HepG2 (cell line): Measurements from ENCODE around the gene OIT3. TPM values are rescaled to one million over a fixed set of nuclear protein-coding genes. Genes with fewer than 3 reads are reported as not detected.

Experiments
- ATF7 ChIP-seq, 2 experiments: fragments of 450-650 bp in 1 of 2; sonication (generic) in 1 of 2; formaldehyde crosslinking in 1 of 2; IDR thresholded peaks; 2 replicates each; pipeline versions ENCODE4 v1.4.0 to v1.6.1; 2016 to 2020; ENCODE audit warnings: antibody characterized with exemption in 1 of 2, mild to moderate bottlenecking in 1 of 2, missing genetic modification reagents in 1 of 2
- CBX5 ChIP-seq: sonication (generic); formaldehyde crosslinking; IDR thresholded peaks from 2 replicates; pipeline ENCODE4 v1.4.0; 2020; ENCODE audit warnings: missing genetic modification reagents, borderline replicate concordance
- FLYWCH1 ChIP-seq: sonication (generic); formaldehyde crosslinking; IDR thresholded peaks from 2 replicates; pipeline ENCODE4 v1.8.1; 2023; ENCODE audit warnings: mild to moderate bottlenecking, missing genetic modification reagents
- FOXA1 ChIP-seq, 2 experiments: fragments of 450-650 bp in 1 of 2; sonication (generic) in 1 of 2; formaldehyde crosslinking in 1 of 2; IDR thresholded peaks; 2 replicates each; pipeline versions ENCODE4 v1.4.0 to v1.6.1; 2016 to 2020; ENCODE audit warnings: missing genetic modification reagents in 1 of 2
- FOXK2 ChIP-seq: fragments of 450-650 bp; IDR thresholded peaks from 2 replicates; pipeline ENCODE4 v1.6.1; 2016
- FOXP4 ChIP-seq: sonication (generic); formaldehyde crosslinking; IDR thresholded peaks from 2 replicates; pipeline ENCODE4 v1.4.0; 2020; ENCODE audit warnings: missing genetic modification reagents
- HOMEZ ChIP-seq: IDR thresholded peaks from 2 replicates; pipeline ENCODE4 v1.6.1; 2016; ENCODE audit warnings: low read depth
- KLF6 ChIP-seq: IDR thresholded peaks from 2 replicates; pipeline ENCODE4 v1.8.0; 2016; ENCODE audit warnings: missing biosample characterization, missing genetic modification reagents
- MBD4 ChIP-seq: IDR thresholded peaks from 2 replicates; pipeline ENCODE4 v1.6.1; 2012; ENCODE audit warnings: low read length, inconsistent platforms, borderline replicate concordance
- NFIB ChIP-seq: sonication (generic); formaldehyde crosslinking; IDR thresholded peaks from 2 replicates; pipeline ENCODE4 v1.9.0; 2021; ENCODE audit warnings: missing genetic modification reagents, mild to moderate bottlenecking, borderline replicate concordance
- NR3C1 ChIP-seq: sonication (generic); formaldehyde crosslinking; IDR thresholded peaks from 2 replicates; pipeline ENCODE4 v1.4.0; 2020; ENCODE audit warnings: missing genetic modification reagents
- PITX1 ChIP-seq: sonication (generic); formaldehyde crosslinking; IDR thresholded peaks from 2 replicates; pipeline ENCODE4 v1.5.1; 2020; ENCODE audit warnings: mild to moderate bottlenecking, missing genetic modification reagents
- ZBED4 ChIP-seq: sonication (generic); formaldehyde crosslinking; IDR thresholded peaks from 2 replicates; pipeline ENCODE4 v1.4.0; 2020; ENCODE audit warnings: missing genetic modification reagents, borderline replicate concordance
- ZBTB3 ChIP-seq: sonication (generic); formaldehyde crosslinking; IDR thresholded peaks from 2 replicates; pipeline ENCODE4 v1.4.0; 2020; ENCODE audit warnings: low read depth, mild to moderate bottlenecking, moderate library complexity, missing genetic modification reagents, borderline replicate concordance
- ZNF891 ChIP-seq: sonication (generic); formaldehyde crosslinking; IDR thresholded peaks from 2 replicates; pipeline ENCODE4 v1.5.0; 2020; ENCODE audit warnings: mild to moderate bottlenecking, missing genetic modification reagents
- polyA plus RNA-seq, 8 experiments: library from polyadenylated mRNA; depleted of rRNA in 3 of 8; stranded (reverse) in 7 of 8; unstranded in 1 of 8; fragments of >200 nt; fragmentation: Illumina TruSeq in 4 of 8; extraction: Trizol in 4 of 8; gene quantifications; 2 replicates each; pipeline versions ENCODE4 v1.2.1 to v1.2.3, GENCODE V29; 2011 to 2016; ENCODE audit warnings: low read depth in 4 of 8, missing spikeins in 1 of 8, mixed read lengths in 1 of 8; ENCODE audit not compliant: insufficient read depth in 1 of 8
- total RNA-seq, 5 experiments: library from RNA; depleted of rRNA; stranded (reverse); fragments of >200 nt; fragmentation: Illumina TruSeq; extraction: Trizol; gene quantifications; 2 replicates each; pipeline ENCODE4 v1.2.3, GENCODE V29; 2016; ENCODE audit warnings: low read depth in 1 of 5
- TF ChIP-seq, protein P1 (sequence below): sonication (generic); formaldehyde crosslinking; IDR thresholded peaks from 2 replicates; pipeline ENCODE4 v1.5.0; 2020; ENCODE audit warnings: mild to moderate bottlenecking, missing genetic modification reagents

The OIT3 gene
- total and polyA plus RNA-seq, 2 of the 13 experiments (the other 11 are each of a cell fraction or from before 2014, with no cell fraction given) = not detected

DNA sequence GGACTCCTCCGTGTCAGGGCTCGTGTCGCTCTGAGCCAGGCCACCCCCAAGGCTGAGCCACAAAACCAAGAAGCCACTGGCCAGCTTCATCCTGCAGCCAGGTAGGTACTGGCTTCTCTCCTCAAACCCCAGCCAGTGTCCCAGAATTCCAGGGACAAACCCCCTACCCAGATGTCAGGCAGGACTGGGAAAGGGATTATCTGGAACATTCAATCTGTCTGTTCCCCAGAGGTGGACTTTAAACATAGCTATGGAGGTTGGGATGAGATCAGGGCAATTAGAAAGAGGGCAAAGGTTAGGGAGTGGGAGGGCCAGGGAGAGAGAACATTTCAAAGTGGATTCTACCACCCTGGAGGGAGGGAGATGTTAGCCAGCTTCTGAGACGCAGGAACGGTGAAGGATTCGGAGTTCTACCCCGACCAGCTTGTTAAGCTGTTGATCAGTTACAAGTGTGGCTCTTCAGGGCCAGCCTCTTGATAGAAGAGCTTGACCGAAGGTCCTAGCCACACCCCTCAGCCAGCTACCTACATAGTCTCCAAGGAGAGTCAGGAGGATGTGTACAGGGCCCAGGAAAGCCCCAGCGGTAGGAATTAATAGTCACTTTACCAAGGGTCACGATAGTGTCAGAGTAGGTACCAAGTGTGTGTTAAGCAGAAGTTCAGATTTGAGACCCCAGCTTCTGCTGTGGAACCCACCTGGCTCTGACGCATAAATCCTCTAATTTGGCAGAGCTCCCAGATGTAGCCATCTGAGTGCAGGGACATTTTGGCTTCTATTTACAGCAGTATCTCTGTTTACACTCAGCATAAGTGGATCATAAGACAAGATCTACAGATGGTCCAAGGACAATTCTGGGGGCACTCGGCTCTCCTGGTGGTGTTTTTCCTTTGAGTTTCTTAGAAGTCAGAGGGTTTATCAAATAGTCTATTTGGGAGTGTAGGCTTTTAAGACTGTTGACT is 61.3 kb downstream of the OIT3 start, which contains the start of gene PLA2G12B (continued):
- no peak for TF ChIP-seq ZBED4 (CRISPR knock-in tag)
- no peak for TF ChIP-seq FOXA1 (IDR thresholded peaks at IDR 0.05)
- TF ChIP-seq FOXA1 (CRISPR knock-in tag; IDR thresholded peaks at IDR 0.05) = no peak
- TF ChIP-seq FLYWCH1 (CRISPR knock-in tag) = no peak
- no peak for TF ChIP-seq FOXK2
- peak; percentile 21; the same call in 1 of the 2 replicates for TF ChIP-seq HOMEZ (CRISPR knock-in tag)
- no peak for TF ChIP-seq PITX1
- TF ChIP-seq ATF7 (IDR thresholded peaks at IDR 0.05) = peak; percentile 34; the same call in 1 of the 2 replicates
- no peak for TF ChIP-seq ATF7 (CRISPR knock-in tag; IDR thresholded peaks at IDR 0.05)
- no peak for TF ChIP-seq NFIB (CRISPR knock-in tag)
- no peak for TF ChIP-seq NR3C1 (CRISPR knock-in tag)
- no peak for TF ChIP-seq CBX5
- no peak for TF ChIP-seq MBD4
- TF ChIP-seq FOXP4 (CRISPR knock-in tag) = no peak; the same call in 1 of the 2 replicates
- TF ChIP-seq, protein P1, sequence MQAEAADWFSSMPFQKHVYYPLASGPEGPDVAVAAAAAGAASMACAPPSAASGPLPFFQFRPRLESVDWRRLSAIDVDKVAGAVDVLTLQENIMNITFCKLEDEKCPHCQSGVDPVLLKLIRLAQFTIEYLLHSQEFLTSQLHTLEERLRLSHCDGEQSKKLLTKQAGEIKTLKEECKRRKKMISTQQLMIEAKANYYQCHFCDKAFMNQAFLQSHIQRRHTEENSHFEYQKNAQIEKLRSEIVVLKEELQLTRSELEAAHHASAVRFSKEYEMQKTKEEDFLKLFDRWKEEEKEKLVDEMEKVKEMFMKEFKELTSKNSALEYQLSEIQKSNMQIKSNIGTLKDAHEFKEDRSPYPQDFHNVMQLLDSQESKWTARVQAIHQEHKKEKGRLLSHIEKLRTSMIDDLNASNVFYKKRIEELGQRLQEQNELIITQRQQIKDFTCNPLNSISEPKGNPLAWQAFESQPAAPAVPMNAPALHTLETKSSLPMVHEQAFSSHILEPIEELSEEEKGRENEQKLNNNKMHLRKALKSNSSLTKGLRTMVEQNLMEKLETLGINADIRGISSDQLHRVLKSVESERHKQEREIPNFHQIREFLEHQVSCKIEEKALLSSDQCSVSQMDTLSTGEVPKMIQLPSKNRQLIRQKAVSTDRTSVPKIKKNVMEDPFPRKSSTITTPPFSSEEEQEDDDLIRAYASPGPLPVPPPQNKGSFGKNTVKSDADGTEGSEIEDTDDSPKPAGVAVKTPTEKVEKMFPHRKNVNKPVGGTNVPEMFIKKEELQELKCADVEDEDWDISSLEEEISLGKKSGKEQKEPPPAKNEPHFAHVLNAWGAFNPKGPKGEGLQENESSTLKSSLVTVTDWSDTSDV (CRISPR knock-in tag) = no peak
- TF ChIP-seq ZNF891 (CRISPR knock-in tag) = no peak
- TF ChIP-seq ZBTB3 (CRISPR knock-in tag) = no peak
- TF ChIP-seq KLF6 (CRISPR knock-in tag) = no peak
